NCI-H2107 (cell line): Measurements from ENCODE around the gene RIN3.

Experiments
- DNase-seq: peaks from one replicate; lab custom pipeline; 2025; lab: John Stamatoyannopoulos, UW

RIN3 gene

DNA sequence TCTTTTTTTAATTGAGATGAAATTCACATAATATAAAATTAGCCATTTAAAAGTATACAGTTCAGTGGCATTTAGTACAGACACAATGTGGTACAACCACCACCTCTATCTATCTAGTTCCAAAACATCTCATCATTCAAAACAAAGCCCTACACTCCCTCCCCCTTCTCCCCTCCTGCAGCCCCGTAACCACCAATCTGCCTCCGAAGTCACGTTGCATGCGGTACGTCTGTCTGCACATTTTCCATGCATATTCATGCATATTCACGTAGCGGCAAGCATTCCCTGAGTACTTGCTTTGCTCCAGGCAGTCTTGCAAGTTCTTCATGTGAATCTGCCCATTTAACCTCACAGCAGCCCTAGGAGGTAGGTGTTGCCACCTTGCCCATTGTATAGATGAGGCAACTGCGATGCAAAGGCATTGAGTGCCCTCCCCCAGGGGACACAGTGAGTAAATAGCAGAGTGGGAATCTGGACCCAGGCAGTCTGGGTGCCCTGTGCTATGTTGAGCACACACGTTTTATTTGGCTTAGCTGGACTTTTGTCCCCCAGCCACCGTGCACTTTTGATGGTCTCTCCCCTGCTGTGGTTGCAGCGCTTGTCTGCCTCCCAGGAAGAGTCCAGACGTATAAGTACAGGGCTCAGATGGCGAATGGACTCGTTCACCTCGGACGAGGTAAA, 43.4 kb downstream of the RIN3 start:
- DNase-seq, result no peak

DNA sequence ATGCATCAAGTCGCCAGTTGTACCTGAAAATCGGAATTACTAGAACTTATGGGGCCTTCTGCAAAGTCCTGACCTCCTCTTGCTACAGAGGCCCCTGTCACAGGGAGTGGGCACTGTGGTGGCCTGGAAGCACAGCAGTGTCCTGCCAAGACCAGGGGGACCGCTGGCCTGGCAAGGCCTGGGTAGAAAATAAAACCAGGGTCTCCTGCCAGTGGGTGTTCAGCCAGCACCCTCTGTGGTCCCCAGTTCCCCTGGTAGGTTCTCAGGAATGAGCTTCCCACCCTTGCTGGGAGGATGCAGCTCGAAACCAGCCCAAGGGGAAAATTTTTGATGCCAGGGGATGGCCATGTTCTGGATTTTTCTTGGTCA, 43.9 kb downstream of the RIN3 start:
- DNase-seq, result no peak

DNA sequence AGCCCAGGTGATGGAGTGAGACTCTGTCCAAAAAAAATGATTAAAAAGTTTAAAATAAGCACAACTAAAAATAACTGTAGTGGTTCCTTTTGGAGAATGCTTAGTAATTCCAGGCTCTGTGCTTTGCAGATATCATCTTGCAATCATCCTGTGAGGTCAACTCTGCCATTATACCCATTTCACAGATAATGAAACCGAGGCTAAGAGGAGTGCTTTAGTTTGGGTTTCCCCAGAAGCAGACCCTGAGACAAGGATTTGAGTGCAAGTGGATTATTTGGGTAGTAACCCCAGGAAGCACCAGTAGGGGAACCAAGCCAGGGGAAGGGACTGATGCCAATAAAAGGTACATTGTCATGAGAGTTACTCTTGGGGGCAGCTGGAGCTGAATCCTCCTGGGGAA, 44.7 kb downstream of the RIN3 start:
- DNase-seq, result no peak

DNA sequence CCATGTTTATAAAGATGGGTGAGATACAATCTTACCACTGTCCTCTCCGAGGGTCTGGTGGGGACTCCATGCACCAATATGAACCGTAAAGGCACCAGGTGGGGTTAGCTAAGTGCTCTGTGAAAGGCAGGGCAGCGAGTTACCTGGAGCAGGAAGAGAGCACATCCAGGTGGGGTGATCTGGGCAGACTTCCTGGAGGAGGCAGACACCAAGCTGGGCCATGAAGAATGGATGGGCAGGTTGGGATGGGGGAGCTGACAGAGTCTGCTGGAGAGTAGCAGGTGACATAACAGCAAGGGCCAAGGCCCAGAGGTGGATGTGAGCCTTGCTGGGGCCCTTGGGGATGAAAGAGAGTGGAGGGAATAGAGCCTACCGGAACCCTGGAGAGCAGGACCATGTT, 45.9 kb downstream of the RIN3 start:
- DNase-seq, result no peak

DNA sequence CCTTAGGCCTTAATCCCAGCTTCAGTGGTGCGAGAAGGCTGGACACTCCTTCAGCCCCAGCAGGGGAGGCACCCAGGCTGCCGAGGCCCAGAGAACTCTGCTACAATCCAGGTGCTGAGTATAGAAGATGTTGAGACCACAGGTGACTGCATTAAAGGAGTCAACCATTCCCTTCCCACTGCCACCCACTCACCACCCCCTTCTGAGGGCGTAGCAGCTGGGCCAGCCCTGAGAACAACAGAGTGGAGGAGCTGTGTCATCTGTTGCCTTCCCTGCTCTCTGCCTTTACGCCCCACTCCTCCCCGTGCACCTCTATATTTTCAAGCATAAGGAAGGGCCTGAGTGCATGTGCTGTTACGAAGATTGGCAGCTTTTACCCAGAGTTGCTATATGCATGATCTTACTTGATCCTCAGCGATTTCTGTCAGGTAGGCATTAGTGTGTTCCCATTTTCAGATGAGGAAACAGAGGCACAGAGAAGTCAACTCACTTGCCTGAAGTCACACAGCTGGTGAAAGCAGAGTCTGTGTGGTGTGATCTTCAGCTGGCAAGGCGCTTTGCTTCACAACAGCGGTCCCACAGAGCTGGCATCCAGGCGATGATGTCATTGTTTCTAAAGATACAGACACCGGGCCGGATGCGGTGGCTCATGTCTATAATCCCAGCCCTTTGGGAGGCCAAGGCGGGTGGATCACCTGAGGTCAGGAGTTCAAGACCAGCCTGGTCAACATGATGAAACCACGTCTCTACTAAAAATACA, 46.7 kb downstream of the RIN3 start:
- DNase-seq, result no peak

DNA sequence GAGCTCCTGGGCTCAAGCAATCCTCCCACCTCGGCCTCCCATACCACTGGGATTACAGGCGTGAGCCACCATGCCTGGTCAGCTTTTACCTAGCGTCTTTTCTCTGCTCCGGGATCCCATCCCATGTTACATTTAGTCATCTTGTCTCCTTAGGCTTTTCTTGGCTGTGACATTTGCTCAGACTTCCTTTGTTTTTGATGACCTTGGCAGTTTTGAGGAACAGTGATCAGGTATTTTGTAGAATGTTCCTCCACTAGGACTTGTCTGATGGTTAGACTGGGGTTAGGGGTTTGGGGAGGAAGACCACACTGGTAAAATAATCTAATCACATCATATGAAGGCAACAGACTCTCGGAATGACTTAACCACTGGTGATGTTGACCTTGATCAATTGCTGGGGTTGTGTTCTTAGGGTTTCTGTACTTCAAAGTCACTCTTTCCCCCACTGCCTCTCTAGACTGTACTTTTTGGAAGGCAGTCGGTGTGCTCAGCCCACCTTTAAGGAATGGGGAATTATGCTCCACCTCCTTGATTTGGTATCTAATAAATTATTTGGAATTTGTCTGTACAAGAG, 48.4 kb downstream of the RIN3 start:
- no peak for DNase-seq

DNA sequence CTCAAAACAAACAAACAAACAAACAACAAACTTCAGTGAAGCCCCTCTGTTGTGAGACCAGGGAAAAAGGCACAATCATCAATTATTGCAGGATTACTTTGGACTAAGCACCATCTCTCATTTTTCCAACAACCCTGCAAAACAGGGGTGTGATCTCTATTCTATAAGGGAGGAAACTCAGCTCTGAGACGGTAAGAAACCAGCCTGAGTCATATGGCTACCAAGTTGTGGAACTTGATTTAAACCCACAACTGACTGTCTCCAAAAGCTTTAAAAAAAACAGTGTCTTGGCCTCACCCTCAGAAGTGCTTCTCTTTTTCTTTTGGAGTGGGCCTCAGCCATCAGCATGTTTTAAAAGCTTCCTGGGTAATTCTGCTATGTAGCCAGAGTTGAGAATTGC, 49.8 kb downstream of the RIN3 start:
- DNase-seq, result no peak

DNA sequence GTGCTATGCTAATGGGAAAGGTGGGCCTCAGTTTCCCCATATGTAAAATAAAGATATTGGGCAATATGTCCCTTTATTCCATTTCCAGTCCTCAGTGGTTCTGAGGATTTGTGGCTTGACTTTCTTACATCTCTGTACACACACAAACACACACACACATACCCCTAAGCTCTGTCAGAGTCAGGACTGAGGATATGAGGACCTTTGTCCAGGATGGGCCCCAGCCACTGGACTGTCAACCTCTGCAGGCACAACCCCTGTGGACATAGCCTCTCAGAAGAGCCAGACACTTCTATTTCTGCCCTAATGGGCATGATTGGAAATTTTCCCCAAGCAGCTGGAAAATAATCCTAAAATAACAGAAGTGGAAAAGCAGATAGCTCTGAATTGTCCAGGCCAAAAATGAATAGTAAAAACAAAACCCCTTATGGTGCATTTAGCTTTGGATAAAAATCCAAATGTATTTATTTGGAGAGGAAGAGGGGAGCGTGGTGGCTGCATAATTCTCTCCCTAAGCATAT, 50.2 kb downstream of the RIN3 start:
- no peak for DNase-seq

DNA sequence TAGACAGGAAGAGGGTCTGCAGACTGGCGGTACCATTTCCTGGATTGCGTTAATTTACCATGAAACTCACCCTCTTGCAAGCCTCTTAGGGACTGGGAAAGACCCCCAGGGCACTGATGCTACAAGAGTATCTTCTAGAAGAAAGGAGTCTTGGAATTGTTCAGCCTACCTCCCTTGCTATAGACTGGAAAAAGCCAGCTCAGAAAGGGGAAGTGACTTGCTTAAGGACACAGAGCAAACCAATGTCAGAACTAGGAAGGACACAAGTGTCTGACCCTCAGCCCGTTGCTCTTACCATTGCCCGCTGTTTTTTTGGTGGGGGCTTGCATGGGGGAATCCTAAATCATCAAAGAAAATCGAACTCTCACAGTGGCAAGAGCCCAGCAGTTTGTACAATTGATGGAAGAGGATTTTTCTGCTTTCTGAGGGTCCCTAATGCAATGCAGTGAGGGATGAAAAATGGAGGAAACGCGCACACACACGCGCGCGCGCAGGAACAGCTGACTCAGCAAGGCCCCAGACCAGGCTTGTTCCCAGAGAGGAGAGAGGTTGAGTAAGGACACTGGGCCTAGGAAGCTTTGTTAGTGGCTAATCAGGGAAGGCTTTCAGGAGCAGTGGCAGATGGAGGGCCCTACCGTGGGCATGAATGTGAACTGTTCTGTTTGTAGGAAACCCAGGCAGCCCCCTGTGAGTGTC, 50.9 kb downstream of the RIN3 start:
- DNase-seq, result no peak

DNA sequence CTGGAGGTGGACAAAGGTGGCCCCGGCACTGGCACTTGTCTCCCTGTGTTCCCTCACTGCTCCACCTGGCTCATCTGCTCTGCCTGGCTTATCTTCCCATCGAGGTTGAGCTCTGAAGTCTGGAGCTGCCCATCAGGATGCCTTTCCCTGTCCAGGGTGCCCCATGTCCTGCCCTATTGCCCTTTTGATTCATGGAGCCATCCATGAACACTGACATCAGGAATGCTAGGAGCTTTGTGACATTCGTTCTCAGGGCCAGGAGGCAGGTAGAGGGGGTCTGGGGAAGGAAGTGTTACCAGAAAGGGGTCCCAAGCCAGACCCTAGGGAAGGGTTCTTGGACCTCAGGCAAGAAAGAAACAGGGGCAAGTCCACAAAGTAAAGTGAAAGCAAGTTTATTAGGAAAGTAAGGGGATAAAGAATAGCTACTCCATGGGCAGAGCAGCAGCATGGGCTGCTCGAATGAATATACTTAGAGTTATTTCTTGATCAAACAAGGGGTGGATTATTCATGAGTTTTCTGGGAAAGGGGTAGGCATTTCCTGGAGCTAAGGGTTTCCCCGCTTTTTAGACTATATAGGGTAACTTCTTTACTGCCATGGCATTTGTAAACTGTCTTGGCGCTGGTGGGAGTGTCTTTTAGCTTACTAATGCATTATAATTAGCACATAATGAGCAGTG, 51.6 kb downstream of the RIN3 start:
- DNase-seq, result no peak

DNA sequence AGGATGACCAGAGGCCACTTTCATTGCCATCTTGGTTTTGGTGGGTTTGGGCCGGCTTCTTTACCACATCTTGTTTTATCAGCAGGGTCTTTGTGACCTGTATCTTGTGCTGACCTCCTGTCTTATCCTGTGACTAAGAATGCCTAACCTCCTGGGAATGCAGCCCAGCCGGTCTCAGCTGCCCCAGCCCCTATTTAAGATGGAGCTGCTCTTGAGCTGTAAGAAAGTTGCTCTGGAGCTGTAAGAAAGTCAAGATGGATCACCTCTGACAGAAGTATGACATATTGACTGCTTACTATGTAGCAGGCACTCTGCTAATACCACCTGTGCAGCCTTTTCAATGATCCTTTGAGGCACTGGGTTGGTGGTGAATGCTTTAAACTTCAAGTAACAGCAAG, 52.1 kb downstream of the RIN3 start:
- no peak for DNase-seq

DNA sequence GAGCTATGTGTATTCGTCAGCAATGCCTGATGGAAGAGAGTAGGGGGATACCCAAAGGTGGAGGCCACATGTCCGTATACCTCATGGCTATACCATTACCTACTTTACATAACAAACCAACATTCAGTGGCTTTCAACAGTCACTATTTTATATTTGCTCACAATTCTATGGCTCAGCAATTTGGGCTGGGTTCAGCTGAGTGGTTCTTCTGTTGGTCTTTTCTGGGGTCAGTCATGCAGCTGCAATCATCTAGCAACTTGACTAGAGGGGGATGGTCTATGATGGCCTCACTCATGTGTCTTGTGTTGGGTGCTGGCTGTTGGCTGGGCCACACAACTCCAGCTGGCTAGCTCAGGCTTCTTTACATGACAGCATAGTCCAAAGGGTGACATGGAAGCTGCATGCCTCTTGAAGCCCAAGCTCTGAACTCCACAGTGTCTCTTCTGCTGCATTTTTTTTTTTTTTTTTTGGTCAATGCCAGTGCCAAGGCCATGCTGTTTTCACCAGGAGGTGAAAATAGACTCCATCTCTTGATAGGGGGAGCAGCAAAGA, 53.7 kb downstream of the RIN3 start:
- DNase-seq, result no peak

DNA sequence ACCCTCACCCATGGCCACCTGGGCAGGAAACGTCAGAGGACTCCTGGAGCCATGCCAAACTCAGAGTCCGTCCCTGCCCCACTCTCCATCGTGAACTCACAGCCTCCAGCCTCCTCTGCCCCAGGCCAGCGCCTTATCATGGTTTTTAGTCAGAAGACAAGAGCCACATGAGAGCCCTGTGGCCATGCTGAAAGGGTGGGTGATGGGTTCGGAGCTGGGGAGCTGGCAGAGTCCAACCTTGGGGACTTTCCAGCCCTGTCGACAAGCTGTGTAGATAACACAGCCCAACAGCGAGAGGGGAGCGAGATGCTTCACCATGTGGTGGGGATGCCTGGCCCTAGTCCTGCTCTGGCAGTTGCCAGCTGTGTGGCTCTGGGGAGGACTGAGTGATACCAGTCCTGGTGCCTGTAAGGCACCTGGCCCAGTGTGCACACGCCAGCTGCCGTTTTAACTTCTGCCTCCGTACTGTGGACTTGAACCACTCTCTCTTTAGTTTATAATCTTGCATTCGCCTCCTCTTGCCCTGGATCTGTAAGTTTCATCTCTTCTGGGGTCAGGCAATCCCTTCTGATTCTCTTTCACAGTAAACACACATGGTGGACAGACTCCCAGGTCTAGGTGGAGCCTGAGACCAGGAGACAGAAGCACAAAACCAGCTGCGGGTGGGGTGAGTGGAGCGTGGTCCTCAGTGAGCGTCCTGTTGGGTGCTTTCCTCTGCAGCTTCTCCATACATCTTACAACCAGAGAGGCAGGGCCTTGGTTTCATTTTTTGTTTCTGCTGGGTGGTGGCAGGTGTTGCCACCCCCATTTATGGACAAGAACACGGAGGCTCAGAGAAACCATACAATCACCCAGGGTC, 55.3 kb downstream of the RIN3 start:
- DNase-seq, result no peak

DNA sequence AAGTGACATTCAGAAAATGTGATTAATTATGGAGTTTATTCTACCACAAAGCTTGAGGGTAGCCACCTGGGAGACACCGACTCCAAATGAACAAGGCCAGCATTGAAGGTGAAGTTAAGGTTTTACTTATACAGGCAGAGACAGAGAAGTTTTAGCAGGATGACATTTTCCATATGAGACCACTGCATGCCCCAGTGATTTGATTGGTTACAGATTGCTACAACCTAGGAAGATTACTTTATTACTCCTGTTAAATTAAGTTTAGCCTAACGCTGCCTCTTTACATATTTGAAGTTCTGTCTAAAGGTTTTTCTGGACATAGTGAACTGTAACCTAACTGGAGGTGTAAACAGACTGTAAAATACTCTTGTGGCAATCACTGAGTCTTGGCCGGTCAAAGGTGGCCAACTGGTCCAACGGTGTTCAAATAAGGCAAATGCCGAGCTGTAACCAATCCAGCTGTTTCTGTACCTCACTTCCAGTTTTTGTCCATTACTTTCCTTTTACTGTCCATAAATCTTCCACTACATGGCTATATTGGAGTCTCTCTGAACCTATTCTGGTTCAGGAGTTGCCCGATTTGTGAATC, 57.2 kb downstream of the RIN3 start:
- DNase-seq, result no peak

DNA sequence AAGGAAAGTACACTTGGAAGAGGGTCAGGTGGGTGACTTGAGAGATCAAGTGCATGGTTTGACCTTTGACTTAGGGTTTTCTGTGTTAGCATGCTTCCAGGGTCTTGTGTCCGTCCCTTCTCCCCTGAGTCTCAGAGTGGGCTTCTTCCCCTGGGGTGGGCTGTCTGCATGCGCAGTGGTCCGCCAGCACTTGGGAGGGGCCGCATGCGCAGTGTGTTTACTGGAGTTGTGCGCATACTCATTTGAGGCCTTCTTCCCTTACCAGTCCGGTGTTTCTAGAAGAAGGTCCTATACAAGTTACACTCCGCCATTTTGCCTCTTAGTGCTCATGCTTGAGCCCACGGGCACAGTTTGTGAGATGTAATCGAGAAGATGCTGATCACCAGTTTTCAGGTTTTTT, 58.5 kb downstream of the RIN3 start:
- no peak for DNase-seq

DNA sequence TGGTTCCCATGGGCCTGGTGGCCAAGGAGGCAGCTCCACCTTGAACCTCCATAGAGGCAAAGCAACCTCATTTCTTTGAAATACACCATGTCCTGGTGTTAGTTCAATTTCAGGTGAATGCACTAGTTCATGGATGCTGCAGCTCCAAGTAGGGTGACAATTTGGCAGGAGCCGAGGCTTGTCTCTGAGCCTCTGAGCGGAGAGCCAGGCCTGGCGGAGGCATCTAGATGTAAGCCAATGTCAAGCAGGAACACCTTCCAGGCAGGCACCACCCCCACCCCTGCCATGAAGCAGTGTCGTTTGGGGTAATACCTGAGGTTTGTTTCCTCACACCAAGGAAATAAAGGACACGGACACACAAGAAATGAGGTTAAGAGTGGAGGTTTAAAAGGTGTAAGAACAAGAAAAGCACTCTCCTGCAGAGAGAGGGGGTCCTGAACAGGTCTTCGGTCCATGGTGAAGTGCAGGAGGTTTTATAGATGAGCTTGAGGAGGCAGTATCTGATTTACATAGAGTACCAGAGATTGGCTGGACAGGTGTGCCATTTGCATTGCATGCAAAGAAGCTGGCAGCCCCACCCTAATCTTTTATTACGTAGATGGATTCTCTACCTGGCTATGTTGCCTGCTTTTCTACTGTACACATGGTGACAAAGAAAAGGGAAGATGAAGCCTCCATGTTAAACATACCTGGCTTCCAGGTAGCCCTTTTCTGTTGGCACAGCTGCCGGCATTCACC, 60.3 kb downstream of the RIN3 start:
- no peak for DNase-seq

DNA sequence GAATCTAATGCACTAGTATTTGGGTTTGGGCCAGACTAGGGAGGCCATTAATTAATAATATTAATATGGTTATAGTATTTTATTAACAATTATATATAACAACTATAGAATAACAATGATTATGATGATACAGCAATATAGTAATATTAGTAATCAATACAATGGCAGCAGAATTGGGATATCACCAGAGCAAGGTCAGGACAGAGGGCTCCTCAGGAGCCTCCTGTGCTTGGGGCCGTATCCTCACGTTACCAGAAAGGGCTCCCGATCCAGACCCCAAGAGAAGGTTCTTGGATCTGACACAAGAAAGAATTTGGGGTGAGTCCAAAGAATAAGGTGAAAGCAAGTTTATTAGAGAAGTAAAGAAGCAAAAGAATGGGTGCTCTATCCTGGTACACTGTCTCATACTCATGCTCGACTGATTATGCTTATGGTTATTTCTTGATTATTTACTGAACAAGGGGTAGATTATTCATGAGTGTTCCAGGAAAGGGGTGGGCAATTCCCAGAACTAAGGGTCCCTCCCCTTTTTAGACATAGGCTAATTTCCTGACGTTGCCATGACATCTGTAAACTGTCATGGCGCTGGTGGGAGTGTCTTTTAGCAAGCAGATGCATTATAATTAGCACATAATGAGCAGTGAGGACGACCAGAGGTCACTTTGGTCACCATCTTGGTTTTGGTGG, 61.6 kb downstream of the RIN3 start:
- no peak for DNase-seq

DNA sequence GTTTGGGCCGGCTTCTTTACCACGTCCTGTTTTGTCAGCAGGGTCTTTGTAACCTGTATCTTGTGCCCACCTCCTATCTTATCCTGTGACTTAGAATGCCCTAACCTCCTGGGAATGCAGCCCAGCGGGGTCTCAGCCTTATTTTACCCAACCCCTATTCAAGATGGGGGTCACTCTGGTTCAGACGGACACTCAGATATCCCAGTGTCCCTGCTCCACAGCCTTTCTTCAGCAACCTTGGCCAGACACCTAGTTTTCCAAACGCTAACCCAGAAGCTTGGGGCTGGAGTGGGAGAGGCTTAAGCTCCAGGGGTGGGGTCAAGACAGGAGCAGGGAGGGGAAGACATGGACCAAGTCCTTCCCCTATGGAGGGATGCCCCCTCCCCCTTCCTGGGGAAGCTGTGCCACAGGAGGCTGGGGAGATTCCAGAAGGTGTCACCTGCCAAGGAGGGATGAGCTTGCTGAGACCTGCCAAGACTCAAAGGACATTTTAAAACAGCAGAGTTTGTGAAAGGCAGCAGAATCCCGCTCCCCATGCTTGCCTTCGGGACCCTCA, 62.2 kb downstream of the RIN3 start:
- no peak for DNase-seq

DNA sequence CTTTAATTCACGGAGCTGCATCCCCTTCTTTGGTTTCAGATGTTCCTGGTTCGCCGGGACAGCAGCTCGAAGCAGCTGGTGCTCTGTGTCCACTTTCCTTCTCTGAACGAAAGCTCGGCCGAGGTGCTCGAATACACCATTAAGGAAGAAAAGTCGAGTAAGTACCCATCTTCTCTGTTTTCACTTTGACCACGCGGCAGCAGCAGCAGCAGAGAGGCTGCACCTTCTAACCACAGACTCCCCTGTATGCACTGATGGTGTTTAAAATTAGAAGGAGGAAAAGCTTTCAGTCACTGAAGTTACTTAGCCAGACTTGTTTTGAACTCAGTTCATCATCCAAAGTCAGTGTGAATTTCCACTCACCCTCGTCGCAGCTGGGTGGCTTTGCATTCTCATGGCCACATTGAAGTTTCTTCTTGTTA, 63.8 kb downstream of the RIN3 start:
- DNase-seq, result no peak
